Lung microvascular endothelial cell (primary cell): ENCODE data around the gene CYTIP. TPM values are rescaled to one million over a fixed set of nuclear protein-coding genes. Genes with fewer than 3 reads are reported as not detected.

ENCODE experiments used
- DNase-seq, 2 donors: peaks; one replicate each; pipeline versions ENCODE4 v3.0.0 to v3.0.0-alpha.2; 2010; ENCODE audit warnings: low read depth in 2 of 2
- total RNA-seq: library from RNA; depleted of rRNA; stranded (reverse); fragments of >200 nt; gene quantifications from 2 replicates; pipeline ENCODE4 v1.2.1, GENCODE V29; 2014

CYTIP gene
- total RNA-seq, 1 donor from 2014 or later = not detected

DNA sequence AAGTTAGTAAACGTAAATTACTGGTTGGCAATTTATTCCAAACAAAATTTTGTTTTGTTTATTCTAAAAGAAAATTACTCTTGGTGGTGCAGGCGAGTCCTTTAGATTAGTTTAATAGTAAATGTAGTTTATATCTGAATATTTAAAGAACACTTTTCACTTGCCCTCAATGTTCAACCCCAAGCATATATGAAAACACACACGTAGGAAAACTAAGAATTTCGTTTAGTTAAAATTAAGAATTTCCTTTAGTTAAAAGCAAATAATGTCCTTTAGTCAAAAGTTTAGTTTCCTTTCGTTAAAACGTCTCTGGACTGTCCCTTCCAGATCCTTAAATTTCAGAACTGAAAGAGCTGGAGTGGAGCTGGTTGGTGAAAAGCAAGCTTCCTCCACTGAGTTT is 19.1 kb upstream of the CYTIP start:
- no peak for DNase-seq

DNA sequence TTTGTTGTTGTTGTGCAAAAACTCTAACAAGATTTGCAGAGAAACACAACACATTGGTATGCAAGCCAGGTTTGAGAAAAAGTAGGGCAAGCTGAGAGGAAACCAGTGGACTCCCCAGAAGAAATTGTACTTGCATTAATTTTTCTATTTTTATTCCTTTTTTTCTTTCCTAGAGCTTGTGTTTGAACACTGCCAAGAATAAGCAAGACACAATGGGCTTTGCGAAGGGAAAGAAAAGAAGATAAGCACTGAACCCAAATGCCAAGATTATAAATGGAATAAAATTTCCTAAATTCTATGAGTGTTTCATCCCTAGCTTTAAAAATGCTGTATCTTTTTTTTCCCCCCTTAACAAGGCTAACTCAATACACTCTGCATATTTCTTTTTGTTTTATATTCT is 17.0 kb upstream of the CYTIP start:
- no peak for DNase-seq

DNA sequence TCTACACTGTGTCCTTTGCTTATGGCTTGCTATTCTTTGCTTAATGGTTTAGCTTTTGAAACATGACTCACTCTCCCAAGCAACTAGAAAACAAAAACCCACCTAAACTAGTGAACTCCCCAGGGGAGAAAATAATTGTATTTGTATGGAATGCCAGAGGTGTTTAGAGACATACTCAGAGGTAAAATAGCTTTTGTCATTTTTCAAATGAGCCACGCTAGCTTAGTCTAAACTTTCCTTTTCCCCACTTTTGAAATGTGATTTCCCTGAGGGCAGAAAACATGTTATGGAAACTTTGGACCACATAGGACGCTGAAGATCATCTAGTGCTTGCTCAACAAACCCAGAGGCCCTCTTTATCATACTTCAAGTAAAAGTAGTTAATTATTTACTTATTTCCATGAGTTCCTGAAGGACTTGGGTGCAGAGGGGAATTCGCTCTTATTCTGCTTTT is 16.5 kb upstream of the CYTIP start:
- DNase-seq = no peak

DNA sequence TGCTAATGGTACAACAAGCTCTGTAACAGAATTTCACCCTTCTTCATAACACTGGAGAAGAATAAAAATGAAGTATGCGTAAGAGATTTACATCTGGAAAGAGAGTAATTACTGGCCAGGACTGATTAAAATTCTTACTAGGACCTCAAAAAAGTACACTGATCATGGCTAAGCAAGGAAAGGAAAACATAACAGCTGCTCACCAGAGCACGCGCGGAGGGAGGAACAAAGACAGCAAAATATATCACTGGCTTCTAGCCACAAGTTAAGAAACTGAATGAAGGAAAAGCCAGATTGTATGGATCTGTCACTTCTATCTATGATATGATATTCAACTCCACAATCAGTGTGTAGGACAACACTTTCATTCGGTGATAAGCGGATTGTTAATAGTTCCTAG is 15.6 kb upstream of the CYTIP start:
- DNase-seq = no peak

DNA sequence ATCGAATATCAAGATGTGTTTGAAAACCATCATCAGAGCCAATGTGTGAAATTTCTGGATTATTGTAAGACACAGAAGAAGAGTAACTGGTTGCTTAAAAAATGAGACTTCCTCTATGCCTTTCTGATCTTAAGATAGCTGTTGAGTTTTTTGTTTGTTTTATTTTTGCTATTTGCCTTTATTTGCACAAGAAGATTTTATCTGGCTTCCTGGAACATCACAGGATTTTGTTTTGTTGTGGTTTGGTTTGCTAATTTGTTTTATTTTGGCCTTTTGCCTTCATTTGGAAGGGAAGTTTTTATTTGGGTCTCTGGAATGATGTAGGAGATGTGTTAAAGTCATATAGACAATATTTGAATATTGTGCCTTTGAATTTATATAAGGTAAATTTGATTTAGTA is 3.9 kb upstream of the CYTIP start:
- no peak for DNase-seq

DNA sequence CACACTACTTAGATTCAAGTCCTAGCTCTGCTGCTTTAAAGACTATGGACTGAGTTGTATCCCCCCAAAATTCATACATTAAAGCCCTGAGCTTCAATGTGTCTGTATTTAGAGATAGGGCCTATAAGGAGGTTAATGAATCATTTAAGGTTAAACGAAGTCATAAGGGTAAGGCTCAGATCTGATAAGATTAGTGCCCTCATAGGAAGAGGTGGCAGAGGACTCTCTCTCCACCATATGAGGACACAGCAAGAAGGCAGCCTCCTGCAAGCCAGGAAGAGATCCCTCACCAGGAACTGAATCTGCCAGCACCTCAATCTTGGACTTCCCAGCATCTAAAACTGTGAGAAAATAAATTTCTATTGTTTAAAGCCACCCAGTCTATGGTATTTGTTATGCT is 3.1 kb upstream of the CYTIP start:
- DNase-seq = no peak

DNA sequence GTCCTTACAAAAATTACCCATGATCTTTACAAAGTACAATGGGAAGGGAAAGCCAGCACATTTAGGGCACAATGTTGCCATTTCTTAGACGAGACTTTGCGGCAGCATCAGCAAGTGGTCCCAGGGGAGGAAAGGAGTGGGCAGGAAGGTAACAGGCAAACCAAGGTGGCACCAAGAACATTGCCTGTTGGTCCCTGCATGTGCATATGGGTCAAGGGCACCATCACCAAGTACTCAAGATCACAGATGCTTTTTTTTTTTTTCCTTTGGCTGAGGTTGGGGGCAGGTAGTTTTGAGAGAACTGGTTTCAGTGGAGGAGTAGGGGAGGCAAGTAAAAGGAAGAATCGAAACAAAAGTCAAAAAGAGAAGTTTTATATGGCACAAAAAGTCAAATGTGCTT is 752 bp upstream of the CYTIP start:
- no peak for DNase-seq

DNA sequence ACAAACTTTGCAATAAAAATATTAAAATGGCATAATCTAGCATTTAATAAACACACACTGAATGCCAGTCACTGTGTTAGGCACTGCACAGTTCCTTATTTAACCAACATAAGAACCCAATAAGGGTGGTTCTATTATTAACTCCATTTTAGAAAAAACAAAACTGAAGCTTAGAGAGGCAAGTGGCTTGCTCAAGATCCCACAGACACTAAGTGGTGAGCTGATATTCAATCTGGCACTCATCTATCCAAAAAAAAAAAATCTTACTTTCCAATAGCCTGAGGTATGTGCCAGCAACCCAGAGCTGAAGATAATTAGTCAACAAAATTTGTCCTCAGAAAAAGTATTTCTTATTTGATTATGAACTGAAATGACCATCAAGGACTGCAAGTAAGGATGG is 799 bp downstream of the CYTIP start:
- DNase-seq = no peak

DNA sequence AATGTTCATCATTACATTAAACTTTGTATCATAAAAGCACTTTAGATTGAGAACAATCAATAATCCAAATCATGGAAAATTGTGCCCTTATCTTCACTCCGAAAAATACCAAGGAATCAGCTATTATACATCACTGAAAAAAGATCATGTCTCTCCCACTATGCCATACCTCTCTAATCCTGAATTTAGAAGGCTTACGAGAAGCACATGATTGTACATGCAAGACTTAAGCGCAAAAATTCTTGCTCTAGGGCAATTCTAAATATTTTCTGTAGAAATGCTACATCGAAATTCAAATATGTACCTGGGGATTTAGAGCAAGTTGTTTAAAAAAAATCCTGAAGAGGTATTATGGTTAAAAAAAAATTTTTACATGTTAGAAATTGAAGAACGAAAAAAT is 1.3 kb downstream of the CYTIP start:
- DNase-seq = no peak

DNA sequence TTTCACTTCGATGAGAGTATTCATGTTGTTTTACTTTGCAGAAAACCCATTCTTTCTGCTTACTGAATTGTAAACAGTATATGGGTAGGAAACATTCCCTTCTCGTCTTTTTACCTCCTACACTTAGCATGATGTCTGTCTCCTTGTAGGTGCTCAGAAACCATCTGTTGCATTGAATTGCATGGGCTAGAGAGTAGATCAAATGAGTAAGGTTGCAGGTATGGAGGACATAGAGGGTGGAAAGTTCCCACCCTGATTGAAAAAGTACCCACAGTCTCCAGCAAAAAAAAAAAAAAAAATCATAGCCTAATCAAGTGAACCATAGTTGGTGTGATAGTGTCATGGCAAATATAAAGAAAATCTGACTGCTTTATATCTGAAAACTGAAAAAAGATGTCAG is 1.7 kb downstream of the CYTIP start:
- no peak for DNase-seq

DNA sequence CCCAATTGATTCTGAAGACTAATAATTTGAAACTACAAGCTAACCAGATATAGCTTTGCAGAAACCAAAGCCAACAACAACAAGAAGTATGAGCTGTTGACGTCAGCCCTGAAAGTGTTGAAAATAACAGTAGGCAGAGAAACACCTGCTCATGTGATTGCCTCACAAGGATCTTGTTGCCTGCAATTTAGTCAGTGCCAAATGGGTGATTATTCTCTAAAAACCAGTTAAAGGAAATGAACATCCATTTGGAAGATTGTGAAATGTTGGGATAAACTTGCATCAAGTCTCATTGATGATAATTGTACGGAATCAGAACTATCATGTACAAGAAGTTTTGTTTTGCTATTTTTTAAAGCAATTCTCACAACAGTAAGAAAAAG is 2.8 kb downstream of the CYTIP start:
- DNase-seq = peak in 1 of 2 donors; percentile 13

DNA sequence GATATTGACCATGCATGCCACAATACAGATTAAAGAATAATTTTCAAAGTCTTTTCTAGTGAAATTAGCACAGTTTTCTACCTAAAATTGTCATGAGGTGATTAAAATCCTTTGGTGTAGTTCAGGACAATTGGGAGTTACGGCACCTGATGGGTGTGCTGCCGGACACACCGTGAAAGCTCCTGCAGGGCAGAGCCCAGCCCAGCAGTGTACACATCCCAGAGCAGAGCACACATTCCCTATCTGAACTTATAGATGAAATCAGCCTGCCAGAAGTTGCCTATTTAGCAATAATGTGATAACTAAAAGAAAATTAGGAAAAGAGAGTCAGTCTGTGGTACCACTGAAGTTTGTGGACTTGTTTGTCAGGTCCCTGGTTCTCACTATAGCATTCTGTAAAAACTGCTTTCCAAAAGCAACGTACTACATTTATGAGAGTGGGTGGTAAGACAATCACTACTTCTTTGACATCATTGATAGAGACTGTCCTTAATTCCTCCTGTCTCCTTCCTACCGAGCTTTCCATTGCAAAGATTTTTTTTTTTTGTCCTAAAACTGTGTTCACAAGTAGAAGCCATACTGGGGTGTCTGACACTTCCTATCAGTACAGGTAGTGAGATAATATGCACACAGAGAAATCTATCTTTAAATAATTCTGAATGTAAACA is 3.4 kb downstream of the CYTIP start:
- DNase-seq = no peak

DNA sequence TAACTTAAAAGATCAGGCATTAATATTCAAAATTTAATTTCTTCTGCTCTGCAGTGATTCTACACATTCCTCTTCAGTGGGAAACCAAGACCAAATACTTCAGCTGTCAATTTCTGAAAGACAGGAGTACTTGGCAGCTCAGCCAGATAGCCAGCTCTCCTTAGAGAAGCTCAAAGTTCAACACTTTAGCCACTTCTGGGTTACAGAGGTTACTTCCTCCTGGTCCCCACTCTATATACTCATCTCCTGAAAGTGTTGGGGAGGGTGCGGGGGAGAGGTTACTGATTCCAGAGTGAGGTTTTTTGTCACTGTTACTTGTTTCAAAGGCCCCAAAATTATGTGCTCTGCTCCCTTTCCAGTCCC is 4.1 kb downstream of the CYTIP start:
- no peak for DNase-seq

DNA sequence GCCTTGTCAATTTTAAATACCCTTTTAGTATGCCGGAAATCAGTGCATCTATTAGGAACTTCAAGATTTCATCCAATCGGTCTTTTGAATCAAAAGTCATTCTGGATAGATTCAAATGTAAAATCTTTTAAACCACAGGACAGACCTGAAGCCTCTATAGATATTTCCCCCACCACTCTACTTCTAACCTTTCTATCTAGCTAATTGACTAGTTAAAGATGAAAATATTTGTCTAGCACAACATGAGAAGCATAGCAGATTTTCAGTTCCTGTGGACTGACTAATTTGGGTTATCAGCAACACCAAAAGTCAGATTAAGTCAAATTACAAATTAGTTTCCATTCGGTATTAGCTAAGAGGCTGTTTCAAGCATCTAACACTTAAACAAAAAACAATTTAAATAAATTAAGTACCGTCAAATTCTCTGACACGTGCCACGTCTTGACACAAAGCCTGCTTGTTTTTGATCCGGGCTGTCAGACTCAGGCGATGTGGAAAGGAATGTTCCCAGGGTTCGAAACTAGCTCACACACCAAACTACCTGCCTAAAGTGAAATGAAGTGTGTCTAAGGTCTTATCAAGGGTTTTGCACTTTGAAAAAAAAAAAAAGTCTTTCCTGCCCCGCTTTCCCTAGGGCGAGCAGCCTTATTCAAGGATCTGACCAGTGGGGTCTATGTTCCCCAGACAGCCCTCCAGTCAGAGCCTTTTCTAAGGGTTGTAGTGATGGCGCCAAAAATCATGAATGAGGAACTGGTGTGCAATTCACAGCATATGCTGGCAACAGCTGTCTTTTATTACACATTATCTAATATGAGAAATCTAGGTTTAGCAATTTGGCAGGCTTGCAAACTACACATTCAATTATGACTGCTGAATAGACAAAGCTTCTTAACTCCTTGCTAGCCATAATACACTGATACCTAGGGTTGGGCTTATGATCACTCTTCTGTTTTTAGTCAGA is 4.7 kb downstream of the CYTIP start:
- no peak for DNase-seq

DNA sequence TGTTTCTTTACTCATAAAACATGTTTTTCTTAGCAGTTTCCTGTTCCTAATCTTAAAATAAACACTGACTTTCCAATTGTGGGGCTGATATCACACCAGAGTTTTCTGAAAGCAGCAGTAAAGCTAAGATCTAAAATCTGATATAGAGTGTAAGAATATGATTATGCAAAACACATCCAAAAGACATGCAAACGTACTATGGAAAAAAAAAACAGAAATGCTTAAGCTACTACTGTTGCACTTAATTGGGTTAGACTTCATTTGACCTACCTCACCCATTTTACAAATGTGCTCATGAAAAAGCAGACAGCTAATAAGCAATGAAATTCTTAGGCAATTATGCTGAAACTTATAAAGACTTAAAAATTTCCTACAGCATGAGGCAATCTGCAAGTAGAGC is 10.5 kb downstream of the CYTIP start:
- peak in 1 of 2 donors; percentile 1 for DNase-seq

DNA sequence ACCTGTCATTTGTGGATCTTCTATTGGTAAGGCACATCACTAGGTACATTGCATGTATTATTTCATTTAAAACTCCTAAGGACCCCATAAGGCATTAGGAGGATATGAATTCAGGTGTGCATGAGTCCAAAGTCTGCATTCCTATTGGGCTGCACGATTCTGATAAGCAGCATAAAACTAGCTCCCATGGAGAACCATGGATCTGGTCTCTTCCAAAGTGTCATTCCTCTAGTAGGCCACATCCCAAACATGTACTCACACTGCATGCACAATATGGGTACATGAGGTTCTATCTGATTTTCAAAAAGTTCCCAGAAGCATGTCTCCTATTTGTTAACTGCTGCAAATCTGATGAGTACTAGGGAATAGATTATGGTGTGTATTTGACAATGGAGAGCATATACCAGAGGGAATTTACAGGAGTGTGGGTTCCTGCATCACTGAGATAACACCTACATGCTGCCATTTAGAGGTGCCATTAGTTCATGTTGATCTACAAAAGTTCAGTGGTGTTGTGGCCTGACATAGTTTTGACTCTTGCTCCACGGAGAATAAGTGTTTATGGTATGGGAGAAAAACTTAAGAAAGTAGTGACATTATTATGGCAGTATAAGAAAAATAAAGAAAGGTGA is 11.3 kb downstream of the CYTIP start:
- no peak for DNase-seq

DNA sequence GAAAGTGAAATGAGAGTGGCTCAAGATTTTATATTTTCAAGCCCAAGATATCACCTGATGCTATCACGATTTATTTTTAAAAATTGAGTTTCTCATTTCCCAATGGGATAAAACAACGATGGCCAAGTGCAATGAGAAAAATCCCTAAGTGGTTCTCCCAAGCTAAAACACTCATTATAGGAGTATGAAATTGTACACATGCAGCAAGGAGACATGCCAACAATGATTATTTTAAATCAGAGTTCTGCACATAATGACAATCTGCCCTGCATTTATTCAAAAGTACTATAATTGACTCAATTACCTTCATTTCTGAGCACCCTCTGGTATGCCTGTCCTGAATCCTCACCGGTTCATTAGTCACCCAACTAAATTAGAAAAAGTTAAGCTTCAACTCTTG is 12.7 kb downstream of the CYTIP start:
- DNase-seq = no peak

DNA sequence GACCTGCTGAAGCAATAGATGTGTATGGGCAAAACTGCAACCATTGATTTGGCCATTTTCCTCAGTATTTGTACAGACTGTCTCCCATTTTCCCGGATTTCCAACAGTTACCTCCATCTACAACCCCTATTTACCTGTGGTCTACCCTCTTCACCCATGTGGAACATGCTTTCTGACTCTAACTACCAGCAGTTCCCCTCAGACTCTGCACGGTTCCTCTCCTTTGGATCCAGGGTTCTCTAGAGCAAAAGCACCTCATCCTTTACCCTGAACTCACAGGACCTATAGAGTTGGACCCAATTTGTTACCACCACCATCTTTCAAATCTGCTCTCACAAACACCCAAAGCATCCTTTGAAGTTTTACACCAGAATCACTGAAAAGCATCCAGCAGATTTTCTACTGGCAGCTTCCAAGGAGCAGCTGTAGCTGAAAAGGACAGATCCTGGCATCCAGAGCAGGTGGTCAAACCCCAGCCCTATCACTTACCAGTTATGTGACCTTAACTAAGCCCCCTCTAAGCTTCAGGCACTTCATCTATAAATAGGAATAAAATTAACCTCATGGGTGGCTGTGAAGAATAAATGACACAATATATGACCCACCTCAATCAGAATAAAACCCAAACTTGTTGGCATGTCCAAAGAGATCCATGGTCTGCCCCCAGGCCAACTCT is 15.3 kb downstream of the CYTIP start:
- DNase-seq = no peak

DNA sequence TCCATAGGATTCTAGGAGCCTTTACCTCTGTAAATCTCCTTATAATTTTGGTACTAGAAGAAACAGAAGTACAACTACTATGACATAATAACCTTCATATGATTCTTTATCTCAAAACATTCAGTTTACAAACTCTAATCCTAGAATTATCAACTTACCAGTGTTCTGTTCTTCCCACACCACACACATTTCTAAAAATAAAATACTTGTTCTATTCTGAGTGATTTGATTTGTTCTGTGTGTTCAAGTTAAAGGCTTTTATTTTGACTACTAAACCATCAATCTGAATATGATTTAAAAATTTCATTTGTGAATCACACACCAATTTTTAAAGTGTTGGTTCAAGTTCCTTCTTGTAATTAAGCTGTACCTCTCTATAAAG is 16.0 kb downstream of the CYTIP start:
- DNase-seq = no peak

DNA sequence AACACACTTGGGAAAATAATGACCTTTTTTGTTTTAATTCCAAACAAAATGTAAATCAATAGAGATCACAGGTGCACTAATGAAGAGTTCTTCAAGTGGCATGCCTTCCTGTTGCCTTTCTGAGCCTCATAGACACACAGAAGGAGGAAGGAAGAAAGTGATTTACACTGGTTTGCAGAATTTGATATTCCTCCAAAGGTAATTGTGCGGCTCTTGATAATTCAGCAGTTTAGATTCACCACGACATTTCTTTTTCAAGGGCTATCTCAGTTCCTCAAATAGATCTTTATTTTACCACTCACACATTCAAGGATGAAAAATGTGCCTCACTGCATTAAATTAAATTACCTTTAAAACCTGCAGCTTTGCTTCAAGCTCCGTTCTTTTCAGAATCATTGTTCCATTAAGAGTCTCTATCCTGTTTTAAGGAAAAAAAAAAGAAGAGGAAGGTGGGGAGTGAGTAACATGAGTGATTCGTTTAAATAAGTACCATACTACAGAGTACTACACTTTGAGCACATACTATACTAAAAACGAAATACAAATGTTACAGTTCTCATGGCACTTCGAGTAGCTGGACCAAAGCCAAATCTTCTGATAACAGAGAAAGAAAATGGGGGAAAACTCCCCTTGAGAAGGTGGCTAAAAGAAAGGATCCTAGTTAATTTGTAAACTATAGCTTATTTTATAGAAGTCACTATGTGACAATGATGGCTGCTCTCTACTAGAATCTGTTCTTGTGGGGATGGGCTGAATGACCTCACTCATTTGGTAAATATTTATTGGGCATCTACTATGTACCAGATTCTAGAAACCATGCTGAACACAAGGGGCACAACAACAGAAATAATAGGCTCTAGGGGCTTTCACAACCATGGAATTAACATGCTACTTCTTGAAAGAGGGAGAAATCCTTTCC is 16.6 kb downstream of the CYTIP start:
- DNase-seq = no peak

DNA sequence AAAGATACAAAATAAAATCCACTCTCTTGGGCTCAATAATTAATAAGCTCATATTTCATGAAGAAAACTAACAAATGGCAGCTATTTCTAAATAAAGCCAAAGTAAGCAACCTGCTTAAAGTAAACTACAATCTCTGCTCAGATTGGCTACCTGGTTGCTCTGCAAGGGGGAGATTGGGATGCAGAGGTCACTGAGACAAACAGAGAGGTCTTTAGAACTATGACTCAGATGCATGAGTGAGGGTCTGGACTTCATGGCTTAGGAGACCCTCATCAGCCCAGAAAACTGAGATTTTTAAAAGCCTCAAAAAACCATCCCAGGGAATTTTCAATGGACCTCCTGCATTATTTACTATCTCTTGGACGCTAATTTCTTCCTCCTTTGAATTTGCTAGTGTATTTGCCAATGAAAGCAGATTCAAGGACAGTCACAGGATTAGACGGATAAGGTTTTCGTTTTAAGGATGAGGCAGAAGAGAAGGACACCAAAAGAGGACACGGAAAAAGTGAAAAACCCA is 17.4 kb downstream of the CYTIP start:
- DNase-seq = no peak
